Endodermal cell (in vitro differentiated cells): ENCODE data around the gene GRIA2. TPM values are rescaled to one million over a fixed set of nuclear protein-coding genes. Genes with fewer than 3 reads are reported as not detected.
"Not testable (repeated sequence)": the region's sequence is repeated elsewhere in the genome, so short reads cannot be mapped to it uniquely, and the experiment has no call there.

Source experiments
- DNase-seq: peaks from one replicate; pipeline ENCODE4 v3.0.0-alpha.2; 2017
- H3K27ac ChIP-seq: 2 replicates; pipeline ENCODE4 v1.5.1; 2013; ENCODE audit warnings: mild to moderate bottlenecking, low read depth, low read length, moderate library complexity
- H3K27me3 ChIP-seq: 2 replicates; pipeline ENCODE4 v1.6.1; 2013; ENCODE audit warnings: mild to moderate bottlenecking, low read length, moderate library complexity; ENCODE audit not compliant: insufficient read depth, control insufficient read depth, poor library complexity, severe bottlenecking
- H3K36me3 ChIP-seq: 2 replicates; pipeline ENCODE4 v1.7.0; 2013; ENCODE audit warnings: mild to moderate bottlenecking, low read length, moderate library complexity; ENCODE audit not compliant: control insufficient read depth, insufficient read depth
- H3K4me1 ChIP-seq: one replicate; pipeline ENCODE4 v1.7.0; 2013; ENCODE audit warnings: low read length; ENCODE audit not compliant: control insufficient read depth, insufficient read depth
- H3K4me3 ChIP-seq: 2 replicates; pipeline ENCODE4 v1.5.1; 2013; ENCODE audit warnings: mild to moderate bottlenecking, low read length, moderate library complexity
- H3K9ac ChIP-seq: 2 replicates; pipeline ENCODE4 v1.6.1; 2013; ENCODE audit warnings: mild to moderate bottlenecking, low read length, moderate library complexity; ENCODE audit not compliant: poor library complexity, severe bottlenecking; ENCODE audit errors: extremely low read depth
- H3K9me3 ChIP-seq: 2 replicates; pipeline ENCODE4 v1.6.1; 2013; ENCODE audit warnings: mild to moderate bottlenecking, low read length, moderate library complexity; ENCODE audit not compliant: control insufficient read depth
- H3K27ac Mint-ChIP-seq: 2 replicates; pipeline ENCODE4 v1.8.0; 2020; ENCODE audit warnings: mixed read lengths
- H3K27me3 Mint-ChIP-seq: 2 replicates; pipeline ENCODE4 v1.8.0; 2021; ENCODE audit warnings: mild to moderate bottlenecking, mixed read lengths; ENCODE audit not compliant: insufficient read depth
- H3K36me3 Mint-ChIP-seq: 2 replicates; pipeline ENCODE4 v1.8.0; 2020; ENCODE audit warnings: low read depth, mixed read lengths
- H3K4me1 Mint-ChIP-seq: 2 replicates; pipeline ENCODE4 v1.8.0; 2020; ENCODE audit warnings: mixed read lengths
- H3K4me3 Mint-ChIP-seq: 2 replicates; pipeline ENCODE4 v1.8.0; 2020; ENCODE audit warnings: mild to moderate bottlenecking, moderate library complexity, mixed read lengths
- H3K9me3 Mint-ChIP-seq: 2 replicates; pipeline ENCODE4 v1.8.0; 2020; ENCODE audit warnings: mild to moderate bottlenecking, mixed read lengths
- WGBS, 2 experiments: methylation state at CpG; one replicate each; pipeline versions ENCODE4 v1.1.5 to v1.1.7; 2013; ENCODE audit warnings: missing lambda C conversion rate in 2 of 2, mixed read lengths in 1 of 2; ENCODE audit not compliant: insufficient coverage in 1 of 2, insufficient read length in 1 of 2; 5-methylcytosine and 5-hydroxymethylcytosine counted together
- long read RNA-seq, 4 experiments: library from polyadenylated mRNA in 2 of 4; library from RNA in 1 of 4; library from capped mRNA in 1 of 4; stranded (forward) in 3 of 4; unstranded in 1 of 4; transcript quantifications; one replicate each; pipeline ENCODE4 v2.0.0, GENCODE V29; 2020 to 2021; ENCODE audit warnings: inconsistent platforms in 1 of 4
- polyA plus RNA-seq, 2 experiments: library from polyadenylated mRNA; stranded (reverse); fragments of 50-300 nt; gene quantifications; one replicate each; pipeline ENCODE4 v1.2.3, GENCODE V29; 2013
- total RNA-seq, 2 donors: library from RNA; stranded (reverse); fragmentation: NEBNext Ultra II Directional in 1 of 2; extraction: Animal tissue kit (Norgen Biotek cat#: 25700) in 1 of 2; gene quantifications; 2 replicates in 1 of 2; 3 replicates in 1 of 2; pipeline ENCODE4 v1.2.1, GENCODE V29; 2021
- TF ChIP-seq, protein P1 (sequence below): fragments of 200-600 bp; sonication (generic); conservative IDR thresholded peaks from 2 replicates; pipeline ENCODE4 v1.5.0; 2021; ENCODE audit warnings: antibody characterized with exemption, mild to moderate bottlenecking

The GRIA2 gene
- total RNA-seq = not detected
- 5.2 TPM for polyA plus RNA-seq (2013, experiment 1 of 2)
- 3.7 TPM for polyA plus RNA-seq (2013, experiment 2 of 2)
- long read RNA-seq, experiment 1 = 0 reads
- long read RNA-seq, experiment 2 = 0 reads
- long read RNA-seq, experiment 3 = 0 reads
- long read RNA-seq, experiment 4 = 0 reads

DNA sequence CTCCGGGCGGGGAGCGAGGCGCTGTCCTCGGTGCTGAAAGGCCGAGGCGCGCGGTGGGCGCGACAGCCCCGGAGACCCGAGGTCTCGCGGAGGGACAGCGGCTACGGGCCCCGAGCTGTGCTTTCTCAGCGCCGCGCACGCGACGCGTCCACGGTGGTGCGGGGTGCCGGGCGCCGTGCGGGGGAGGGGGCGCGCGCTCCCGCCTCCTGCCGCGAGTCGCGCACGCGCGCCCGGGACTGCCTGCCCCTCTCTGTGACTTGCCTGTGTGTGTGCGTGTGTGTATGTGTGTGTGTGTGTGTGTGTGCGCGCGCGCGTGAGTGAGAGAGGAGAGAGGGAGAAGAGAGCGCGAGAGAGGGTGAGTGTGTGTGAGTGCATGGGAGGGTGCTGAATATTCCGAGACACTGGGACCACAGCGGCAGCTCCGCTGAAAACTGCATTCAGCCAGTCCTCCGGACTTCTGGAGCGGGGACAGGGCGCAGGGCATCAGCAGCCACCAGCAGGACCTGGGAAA is at the start of gene GRIA2:
GRIA2 (plus strand) TSS at position 358 of the 511 bp plus-strand sequence. CDS start 315 bp downstream, outside the sequence.
- H3K27me3 Mint-ChIP-seq = peaks cover 62% of the 10 kb centered on the region
- peaks cover 6% of the 10 kb centered on the region for H3K4me1 Mint-ChIP-seq
- 2 to 31% methylated on average over 3 to 57 of the region's 57 CpGs for whole genome bisulfite sequencing, 2 experiments
- Histone ChIP-seq H3K27me3 (peaks cover 73% of the 10 kb centered on the region), H3K9ac (no peak within 1 kb of the TSS), H3K4me3 (peak within 1 kb of the TSS; percentile 80), H3K4me1 (no peaks in the 10 kb centered on the region), H3K9me3 (no peaks in the 10 kb centered on the region), H3K27ac (no peak within 1 kb of the TSS), H3K36me3 (no peaks in the 10 kb centered on the region)
- TF ChIP-seq, protein P1, sequence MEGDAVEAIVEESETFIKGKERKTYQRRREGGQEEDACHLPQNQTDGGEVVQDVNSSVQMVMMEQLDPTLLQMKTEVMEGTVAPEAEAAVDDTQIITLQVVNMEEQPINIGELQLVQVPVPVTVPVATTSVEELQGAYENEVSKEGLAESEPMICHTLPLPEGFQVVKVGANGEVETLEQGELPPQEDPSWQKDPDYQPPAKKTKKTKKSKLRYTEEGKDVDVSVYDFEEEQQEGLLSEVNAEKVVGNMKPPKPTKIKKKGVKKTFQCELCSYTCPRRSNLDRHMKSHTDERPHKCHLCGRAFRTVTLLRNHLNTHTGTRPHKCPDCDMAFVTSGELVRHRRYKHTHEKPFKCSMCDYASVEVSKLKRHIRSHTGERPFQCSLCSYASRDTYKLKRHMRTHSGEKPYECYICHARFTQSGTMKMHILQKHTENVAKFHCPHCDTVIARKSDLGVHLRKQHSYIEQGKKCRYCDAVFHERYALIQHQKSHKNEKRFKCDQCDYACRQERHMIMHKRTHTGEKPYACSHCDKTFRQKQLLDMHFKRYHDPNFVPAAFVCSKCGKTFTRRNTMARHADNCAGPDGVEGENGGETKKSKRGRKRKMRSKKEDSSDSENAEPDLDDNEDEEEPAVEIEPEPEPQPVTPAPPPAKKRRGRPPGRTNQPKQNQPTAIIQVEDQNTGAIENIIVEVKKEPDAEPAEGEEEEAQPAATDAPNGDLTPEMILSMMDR = no peak
- no peaks in the 10 kb centered on the region for H3K9me3 Mint-ChIP-seq
- DNase-seq = peak; percentile 94
- no peak within 1 kb of the TSS for H3K27ac Mint-ChIP-seq
- peak within 1 kb of the TSS; percentile 70 for H3K4me3 Mint-ChIP-seq
- H3K36me3 Mint-ChIP-seq = no peaks in the 10 kb centered on the region

DNA sequence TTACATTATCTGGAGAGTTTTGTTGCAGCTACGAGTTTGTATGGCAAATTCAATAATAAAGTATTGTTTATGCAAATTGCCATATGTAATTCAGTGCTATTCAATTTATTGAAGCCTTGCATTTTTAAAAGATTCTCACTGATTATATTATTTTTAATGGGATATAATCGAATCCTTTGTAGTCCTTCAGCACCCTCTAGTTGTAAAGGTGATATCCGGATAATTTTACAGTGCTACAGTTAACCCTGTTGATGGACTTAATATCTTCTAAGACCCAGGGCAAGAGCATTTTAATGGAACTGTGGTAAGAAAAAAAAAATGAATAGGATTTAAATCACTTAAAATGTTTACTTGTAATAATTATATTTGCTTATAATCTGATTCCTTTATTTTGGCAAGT is 48.5 kb upstream of the GRIA2 start:
- TF ChIP-seq, protein P1 = peak; percentile 48
- no peaks in the 10 kb centered on the region for H3K4me1 Mint-ChIP-seq
- no peak overlapping the region for H3K9ac ChIP-seq
- no peaks in the 10 kb centered on the region for H3K4me1 ChIP-seq
- no peaks in the 10 kb centered on the region for H3K27me3 ChIP-seq
- no peaks in the 10 kb centered on the region for H3K9me3 ChIP-seq
- whole genome bisulfite sequencing, 2 experiments = 84 to 100% methylated on average over 2 to 3 of the region's 3 CpGs
- no peaks in the 10 kb centered on the region for H3K36me3 Mint-ChIP-seq
- DNase-seq = no peak
- no peaks in the 10 kb centered on the region for H3K36me3 ChIP-seq
- H3K27me3 Mint-ChIP-seq = no peaks in the 10 kb centered on the region
- H3K4me3 Mint-ChIP-seq = no peak overlapping the region
- H3K27ac Mint-ChIP-seq = no peak overlapping the region
- no peaks in the 10 kb centered on the region for H3K9me3 Mint-ChIP-seq
- no peak overlapping the region for H3K4me3 ChIP-seq
- no peak overlapping the region for H3K27ac ChIP-seq

DNA sequence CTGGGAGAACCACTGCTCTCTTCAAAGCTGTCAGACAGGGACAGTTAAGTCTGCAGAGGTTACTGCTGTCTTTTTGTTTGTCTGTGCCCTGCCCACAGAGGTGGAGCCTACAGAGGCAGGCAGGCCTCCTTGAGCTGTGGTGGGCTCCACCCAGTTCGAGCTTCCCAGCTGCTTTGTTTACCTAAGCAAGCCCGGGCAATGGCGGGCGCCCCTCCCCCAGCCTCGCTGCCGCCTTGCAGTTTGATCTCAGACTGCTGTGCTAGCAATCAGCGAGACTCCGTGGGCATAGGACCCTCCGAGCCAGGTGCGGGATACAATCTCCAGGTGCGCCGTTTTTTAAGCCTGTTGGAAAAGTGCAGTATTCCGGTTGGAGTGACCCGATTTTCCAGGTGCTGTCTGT is 40.3 kb upstream of the GRIA2 start:
- H3K4me3 ChIP-seq, H3K9me3 Mint-ChIP-seq, H3K9ac ChIP-seq, H3K27ac ChIP-seq, H3K36me3 Mint-ChIP-seq, H3K4me3 Mint-ChIP-seq, H3K36me3 ChIP-seq, H3K4me1 Mint-ChIP-seq, DNase-seq, H3K9me3 ChIP-seq, H3K4me1 ChIP-seq, H3K27me3 Mint-ChIP-seq, H3K27ac Mint-ChIP-seq, H3K27me3 ChIP-seq: not testable (repeated sequence)
- 77 to 98% methylated on average over 6 to 14 of the region's 14 CpGs for WGBS, 2 experiments
